H7 (cell line): ENCODE measurements around the gene STXBP1. TPM values are rescaled to one million over a fixed set of nuclear protein-coding genes. Genes with fewer than 3 reads are reported as not detected.

Experiments used
- DNase-seq: peaks from one replicate; pipeline ENCODE4 v3.0.0; 2012
- H3K27me3 ChIP-seq: 2 replicates; pipeline ENCODE4 v1.6.0; 2011; ENCODE audit warnings: mild to moderate bottlenecking, low read length; ENCODE audit not compliant: control insufficient read depth, insufficient read depth
- H3K36me3 ChIP-seq: replicated peaks from 2 replicates; pipeline ENCODE4 v1.5.1; 2011; ENCODE audit warnings: low read length; ENCODE audit not compliant: control insufficient read depth, insufficient read depth
- H3K4me3 ChIP-seq: 2 replicates; pipeline ENCODE4 v1.5.1; 2011; ENCODE audit warnings: low read depth, mild to moderate bottlenecking, control low read depth, low read length, moderate library complexity; ENCODE audit not compliant: insufficient read depth
- total RNA-seq: library from RNA; depleted of rRNA; stranded (reverse); fragments of >200 nt; shearing (Covaris generic); gene quantifications from 2 replicates; pipeline ENCODE4 v1.2.3, GENCODE V29; 2014

Gene STXBP1
- total RNA-seq, 1 experiment from 2014 or later: 5.9 TPM

- DNase-seq: no peak
Observed at GRCh38 chr9:127679506-127679905, 67.4 kb downstream of the STXBP1 start.

GRCh38 chr9:127680226-127680625 lies 68.1 kb downstream of the STXBP1 start:
- Histone ChIP-seq H3K4me3 (no peak overlapping the region), H3K36me3 (peaks cover 26% of the 10 kb centered on the region), H3K27me3 (no peaks in the 10 kb centered on the region)
- no peak for DNase-seq

More at GRCh38 chr9:127679506-127679905, 67.4 kb downstream of the STXBP1 start:
- peaks cover 28% of the 10 kb centered on the region for H3K36me3 ChIP-seq
- H3K4me3 ChIP-seq: no peak overlapping the region
- H3K27me3 ChIP-seq: no peaks in the 10 kb centered on the region

- Histone ChIP-seq H3K36me3 (peaks cover 26% of the 10 kb centered on the region), H3K4me3 (no peak overlapping the region), H3K27me3 (no peaks in the 10 kb centered on the region)
- DNase-seq: no peak
Observed at GRCh38 chr9:127680846-127681245, 68.8 kb downstream of the STXBP1 start.

- Histone ChIP-seq H3K4me3 (no peak overlapping the region), H3K27me3 (no peaks in the 10 kb centered on the region), H3K36me3 (peaks cover 21% of the 10 kb centered on the region)
- no peak for DNase-seq
Observed at GRCh38 chr9:127682351-127683136, 70.5 kb downstream of the STXBP1 start.

GRCh38 chr9:127683723-127684122 lies 71.6 kb downstream of the STXBP1 start:
- Histone ChIP-seq H3K36me3 (peaks cover 21% of the 10 kb centered on the region), H3K27me3 (no peaks in the 10 kb centered on the region), H3K4me3 (no peak overlapping the region)
- DNase-seq: no peak

- Histone ChIP-seq H3K4me3 (no peak overlapping the region), H3K36me3 (peaks cover 23% of the 10 kb centered on the region), H3K27me3 (no peaks in the 10 kb centered on the region)
- DNase-seq: no peak
Observed at GRCh38 chr9:127684576-127684975, 72.5 kb downstream of the STXBP1 start.

- H3K36me3 ChIP-seq: peaks cover 21% of the 10 kb centered on the region
- H3K27me3 ChIP-seq: no peaks in the 10 kb centered on the region
Observed at GRCh38 chr9:127686461-127687393, 74.7 kb downstream of the STXBP1 start.

GRCh38 chr9:127689329-127690000 lies 77.4 kb downstream of the STXBP1 start:
- Histone ChIP-seq H3K36me3 (peaks cover 5% of the 10 kb centered on the region), H3K4me3 (no peak overlapping the region), H3K27me3 (no peaks in the 10 kb centered on the region)
- no peak for DNase-seq

More at GRCh38 chr9:127686461-127687393, 74.7 kb downstream of the STXBP1 start:
- no peak overlapping the region for H3K4me3 ChIP-seq
- DNase-seq: no peak

GRCh38 chr9:127690735-127691134 lies 78.7 kb downstream of the STXBP1 start:
- no peak overlapping the region for H3K4me3 ChIP-seq
- H3K36me3 ChIP-seq: peaks cover 5% of the 10 kb centered on the region
- DNase-seq: no peak
- H3K27me3 ChIP-seq: no peaks in the 10 kb centered on the region

- no peak overlapping the region for H3K4me3 ChIP-seq
- no peaks in the 10 kb centered on the region for H3K27me3 ChIP-seq
- peak; percentile 28 for DNase-seq
- H3K36me3 ChIP-seq: peaks cover 5% of the 10 kb centered on the region
Observed at GRCh38 chr9:127692071-127692470, 80.0 kb downstream of the STXBP1 start.

- Histone ChIP-seq H3K4me3 (no peak overlapping the region), H3K36me3 (peaks cover 5% of the 10 kb centered on the region), H3K27me3 (no peaks in the 10 kb centered on the region)
- DNase-seq: peak; percentile 27
Observed at GRCh38 chr9:127693143-127693542, 81.1 kb downstream of the STXBP1 start.

- H3K36me3 ChIP-seq: peaks cover 5% of the 10 kb centered on the region
- H3K4me3 ChIP-seq: no peak overlapping the region
- H3K27me3 ChIP-seq: no peaks in the 10 kb centered on the region
- DNase-seq: no peak
Observed at GRCh38 chr9:127693697-127694096, 81.6 kb downstream of the STXBP1 start.

- Histone ChIP-seq H3K36me3 (no peaks in the 10 kb centered on the region; the same call in 1 of the 2 replicates), H3K4me3 (no peak overlapping the region), H3K27me3 (no peaks in the 10 kb centered on the region)
- DNase-seq: no peak
Observed at GRCh38 chr9:127694890-127695720, 83.0 kb downstream of the STXBP1 start.

- no peak for DNase-seq
- H3K4me3 ChIP-seq: no peak overlapping the region
- H3K36me3 ChIP-seq: no peaks in the 10 kb centered on the region; the same call in 1 of the 2 replicates
- H3K27me3 ChIP-seq: no peaks in the 10 kb centered on the region
Observed at GRCh38 chr9:127697575-127697974, 85.5 kb downstream of the STXBP1 start.
